NCI-H1930 (cell line): Measurements from ENCODE around the gene UNCX.

Source experiments
- DNase-seq, 2 experiments: peaks; one replicate each; lab custom pipeline; 2025; lab: John Stamatoyannopoulos, UW

Gene UNCX

GRCh38 chr7:1243964-1244416, 11.3 kb downstream of the UNCX start:
- DNase-seq, result no peak

- no peak for DNase-seq
These were observed 12.2 kb downstream of the UNCX start for GRCh38 chr7:1244700-1245523.

DNA sequence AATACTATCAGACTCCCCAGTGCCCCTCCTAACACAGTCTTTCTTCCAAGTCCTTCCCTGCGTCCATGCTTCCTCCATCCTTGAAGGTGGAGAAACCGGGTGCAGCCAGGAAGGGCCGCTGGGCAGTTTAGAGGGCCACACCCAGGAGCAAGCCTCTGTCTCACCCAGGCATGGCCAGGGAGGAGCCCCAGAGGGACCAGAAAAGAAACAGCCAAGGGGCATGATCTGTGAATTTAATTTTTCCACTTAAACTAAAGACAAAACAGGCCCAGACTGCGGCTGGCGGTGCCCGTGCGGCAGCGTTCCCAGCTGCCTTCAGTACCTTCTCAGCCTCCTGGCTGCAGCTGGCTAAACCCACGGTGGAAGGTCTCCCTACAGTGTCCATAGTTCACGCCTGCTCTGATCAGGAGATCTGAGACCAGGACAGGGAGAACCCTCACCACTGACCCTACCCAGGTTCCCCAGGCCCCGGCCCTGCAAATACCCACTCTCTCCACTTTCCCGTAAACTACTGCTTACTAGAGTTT, 12.9 kb downstream of the UNCX start:
- no peak for DNase-seq

GRCh38 chr7:1246160-1246870, 13.6 kb downstream of the UNCX start:
- DNase-seq, result no peak

DNA sequence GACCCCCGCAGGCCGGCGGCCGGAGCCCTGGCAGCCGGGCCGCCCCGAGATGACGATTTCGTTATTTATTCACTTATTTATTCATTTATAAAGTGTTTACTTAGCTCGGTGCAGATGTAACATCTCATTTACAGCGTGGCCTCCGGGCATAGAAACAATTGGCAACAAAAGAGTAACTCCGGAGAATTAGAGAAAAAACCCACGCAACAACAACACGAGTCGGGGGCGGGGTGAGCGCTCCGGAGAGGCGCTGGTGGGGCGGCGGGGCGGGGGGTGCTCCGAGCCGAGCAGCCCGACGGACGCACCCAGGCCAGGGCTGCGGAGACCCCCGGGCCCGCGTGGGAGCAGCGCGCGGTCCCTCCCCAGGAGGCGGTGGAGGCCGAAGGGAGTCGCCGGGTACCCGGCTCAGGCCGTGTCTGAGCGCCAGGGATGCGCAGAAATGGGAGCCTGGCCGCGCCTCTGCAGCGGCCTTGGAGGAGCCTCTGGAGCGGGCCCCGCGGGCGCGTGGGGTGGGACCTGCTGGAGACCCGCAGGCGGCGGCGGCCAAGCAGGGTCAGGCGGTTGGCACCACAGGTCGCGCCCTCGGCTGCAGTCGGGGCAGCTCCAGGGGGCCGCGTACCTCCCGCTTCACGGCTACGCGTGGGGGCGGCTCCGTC, 14.3 kb downstream of the UNCX start:
- DNase-seq, result no peak

GRCh38 chr7:1247527-1248041, 14.9 kb downstream of the UNCX start:
- DNase-seq, result no peak

GRCh38 chr7:1248143-1248915, 15.7 kb downstream of the UNCX start:
- no peak for DNase-seq

- no peak for DNase-seq
These were observed 16.4 kb downstream of the UNCX start for GRCh38 chr7:1248916-1249581.

DNA sequence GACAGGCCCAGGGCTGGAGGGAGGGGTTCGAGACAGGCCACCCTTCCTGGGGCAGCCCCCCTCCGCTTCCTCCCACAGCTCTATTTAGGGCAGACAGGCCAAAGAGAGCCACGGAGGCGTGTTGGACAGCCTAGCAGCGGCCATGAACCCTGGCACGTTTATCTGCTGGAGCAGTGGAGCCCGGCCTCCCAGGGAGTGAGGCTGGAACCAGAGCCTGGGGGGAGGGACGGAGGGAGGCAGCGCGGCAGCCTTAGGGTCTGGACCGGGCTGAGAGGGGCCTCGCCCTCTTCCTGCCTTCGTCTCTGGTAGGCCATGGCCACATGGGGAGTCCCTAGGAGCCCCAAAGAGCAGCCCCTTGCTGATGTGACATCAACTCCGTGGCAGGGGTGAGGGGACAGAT, 17.1 kb downstream of the UNCX start:
- DNase-seq, result no peak

- DNase-seq, result no peak
These were observed 18.2 kb downstream of the UNCX start for GRCh38 chr7:1250901-1251300.

DNA sequence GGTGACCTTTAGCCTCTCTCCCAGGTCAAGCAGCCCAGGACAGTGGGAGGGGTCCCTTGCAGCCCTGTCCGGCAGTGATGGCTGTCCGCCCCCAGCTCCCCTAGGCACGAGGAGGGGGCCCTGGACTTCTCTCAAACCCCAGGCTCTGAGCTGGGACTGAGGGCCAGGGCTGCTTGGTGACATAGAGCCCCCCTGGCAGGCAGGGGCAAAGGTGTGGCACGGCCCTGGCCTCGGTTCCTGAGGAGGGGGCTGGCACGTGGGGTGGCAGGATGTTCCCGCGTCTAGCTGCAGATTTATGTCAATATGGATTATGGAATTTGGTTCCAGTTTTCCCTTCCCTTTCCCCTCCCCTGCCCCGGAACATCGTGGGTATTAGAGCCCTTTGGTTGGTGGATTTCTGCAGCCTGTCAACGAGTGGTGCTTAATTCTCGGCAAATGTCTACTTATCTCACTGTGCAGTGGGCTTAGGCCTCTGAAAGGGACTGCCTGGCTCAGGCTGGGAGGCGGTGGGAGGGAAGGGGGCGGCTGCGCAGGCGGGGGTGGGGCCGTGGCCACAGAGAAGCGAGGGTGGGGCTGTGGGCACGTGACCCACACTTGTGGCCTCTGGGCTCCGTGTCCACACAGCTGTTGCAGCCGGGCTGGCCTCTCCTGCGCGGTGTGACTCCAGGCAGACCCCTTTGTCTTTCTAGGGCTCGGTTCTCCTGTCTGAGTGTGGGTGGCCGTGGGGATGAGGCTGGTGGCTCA, 19.3 kb downstream of the UNCX start:
- no peak for DNase-seq

DNA sequence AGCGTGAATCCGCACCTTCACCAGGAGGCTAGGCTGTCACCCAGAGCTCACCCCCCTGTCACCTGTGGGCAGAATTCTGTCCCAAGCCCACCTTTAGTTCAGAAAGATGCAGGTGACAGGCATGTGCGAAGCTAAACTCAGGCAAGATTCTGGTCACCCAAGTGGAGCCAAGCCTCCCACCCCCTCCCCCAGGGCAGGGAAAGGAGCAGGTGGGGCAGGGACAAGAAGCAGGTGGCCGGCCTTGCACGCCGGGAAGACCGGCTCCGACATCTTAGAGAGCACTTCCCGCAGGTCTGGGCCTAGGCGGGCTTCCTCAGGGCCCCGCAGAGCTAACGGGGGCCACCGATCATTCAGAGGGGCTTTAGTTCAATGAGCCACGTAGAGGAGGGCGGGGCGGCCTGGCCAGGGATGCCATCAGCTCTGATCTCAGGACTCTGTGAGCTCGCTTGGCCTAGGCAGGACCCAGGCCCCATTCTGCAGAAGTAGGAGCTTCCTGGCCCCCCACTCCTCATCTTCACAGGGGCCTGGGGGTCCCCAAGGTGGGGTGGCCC, 19.9 kb downstream of the UNCX start:
- no peak for DNase-seq

DNA sequence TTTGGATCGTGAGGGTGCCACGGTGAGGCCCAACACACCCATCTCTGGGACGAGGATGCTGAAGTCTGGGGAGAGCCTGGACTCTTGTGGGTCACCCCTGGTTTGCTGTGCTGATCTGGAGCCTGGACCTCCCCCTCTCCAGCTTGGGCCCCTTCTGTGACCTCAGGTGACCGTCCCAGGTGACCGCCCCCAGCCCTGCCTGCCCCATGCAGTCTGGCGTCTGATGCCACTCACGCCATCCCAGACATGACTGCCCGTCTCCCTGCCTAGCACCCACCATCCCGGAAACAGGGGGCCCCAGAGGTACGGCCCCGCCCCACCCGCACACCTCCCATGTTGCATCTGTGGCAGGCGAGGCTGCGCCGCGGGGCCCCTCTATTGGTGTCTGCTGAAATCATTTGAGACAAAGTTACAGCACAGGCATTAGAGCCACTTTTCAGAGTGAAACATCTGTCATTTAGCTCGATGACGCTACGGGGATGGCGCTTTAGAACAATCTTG, 21.1 kb downstream of the UNCX start:
- no peak for DNase-seq

GRCh38 chr7:1254281-1255079, 21.8 kb downstream of the UNCX start:
- DNase-seq, result no peak

GRCh38 chr7:1255080-1255816, 22.6 kb downstream of the UNCX start:
- DNase-seq, result no peak

DNA sequence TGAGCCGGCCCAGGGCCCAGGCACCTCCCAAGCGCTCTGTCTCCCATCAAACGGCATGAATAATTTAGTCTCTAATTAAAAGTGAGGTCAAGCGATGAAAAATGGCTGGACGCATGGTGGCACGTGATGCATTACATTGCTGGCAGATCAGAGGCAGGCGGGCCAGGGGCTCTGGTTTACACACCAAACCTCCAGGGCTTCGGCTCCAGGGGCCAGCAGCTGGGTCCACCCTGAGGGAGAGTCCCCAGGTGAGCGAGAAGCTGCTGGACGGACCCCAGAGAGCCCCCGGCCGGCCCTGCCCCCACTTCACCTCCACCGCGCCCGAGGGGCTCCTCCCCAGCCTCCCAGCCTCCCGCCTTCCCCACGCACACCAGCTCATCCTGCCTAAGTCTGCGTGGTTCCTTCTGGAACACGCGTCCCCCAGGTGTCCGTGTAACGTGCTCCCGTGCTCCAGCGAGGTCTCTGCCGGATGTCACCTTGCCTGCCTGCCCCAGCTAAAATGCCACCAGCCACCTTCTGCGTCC, 23.2 kb downstream of the UNCX start:
- DNase-seq, result no peak

GRCh38 chr7:1256621-1257020, 23.9 kb downstream of the UNCX start:
- DNase-seq, result no peak

- DNase-seq, result no peak
These were observed 24.5 kb downstream of the UNCX start for GRCh38 chr7:1257221-1257620.
